ENCODE data around the gene BDH2.

BDH2 gene

DNA sequence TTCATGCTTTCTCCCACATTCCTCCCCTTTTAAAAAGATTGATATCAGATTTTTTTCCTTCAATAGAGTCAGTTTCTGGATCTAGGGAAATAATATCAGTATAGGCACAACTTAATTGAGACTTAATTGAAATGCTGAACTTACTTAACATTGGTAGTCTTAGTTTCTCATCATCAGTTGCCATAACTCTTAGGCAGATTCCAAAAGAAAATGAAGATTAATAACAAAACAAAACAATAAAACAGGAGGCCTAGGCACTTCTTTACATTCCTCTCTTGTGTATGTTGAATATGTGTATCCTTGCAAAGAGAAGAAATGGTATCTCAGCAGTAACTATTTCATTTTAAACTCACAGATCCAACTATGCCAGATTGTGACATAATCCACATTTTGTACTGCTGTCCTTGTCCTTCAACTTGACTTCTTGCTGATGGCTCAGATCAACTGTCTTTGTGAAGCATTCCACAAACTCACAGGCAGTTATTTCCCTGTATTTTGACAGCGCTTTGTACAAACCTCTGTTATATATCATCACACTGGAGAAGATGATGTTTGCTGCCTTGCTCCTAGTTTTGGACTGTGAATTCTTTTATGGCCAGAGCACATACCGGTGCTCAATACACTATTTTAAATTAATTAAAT is 14.0 kb downstream of the BDH2 start:
- DNase-seq (ENCODE audit: low spot score): no peak

DNA sequence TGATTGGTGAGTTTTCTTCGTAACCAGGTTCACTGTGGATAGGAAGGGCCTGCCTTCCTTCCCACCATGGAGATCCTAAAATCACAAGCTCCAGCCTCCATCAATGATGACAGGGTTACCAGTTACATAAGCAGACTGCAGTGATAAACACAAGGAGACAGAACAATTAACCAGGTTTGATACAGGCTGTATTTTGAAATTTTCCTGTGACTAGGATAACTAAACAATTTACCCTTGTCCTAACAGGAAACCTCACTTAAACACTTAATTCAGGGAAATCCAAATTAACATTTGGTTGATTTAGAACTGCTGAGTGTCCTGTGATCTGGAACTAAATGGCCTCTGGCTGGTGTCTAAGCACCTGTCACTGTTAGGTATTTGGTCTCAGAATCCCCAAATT is 20.0 kb downstream of the BDH2 start:
- no peak for DNase-seq (ENCODE audit: low spot score)

DNA sequence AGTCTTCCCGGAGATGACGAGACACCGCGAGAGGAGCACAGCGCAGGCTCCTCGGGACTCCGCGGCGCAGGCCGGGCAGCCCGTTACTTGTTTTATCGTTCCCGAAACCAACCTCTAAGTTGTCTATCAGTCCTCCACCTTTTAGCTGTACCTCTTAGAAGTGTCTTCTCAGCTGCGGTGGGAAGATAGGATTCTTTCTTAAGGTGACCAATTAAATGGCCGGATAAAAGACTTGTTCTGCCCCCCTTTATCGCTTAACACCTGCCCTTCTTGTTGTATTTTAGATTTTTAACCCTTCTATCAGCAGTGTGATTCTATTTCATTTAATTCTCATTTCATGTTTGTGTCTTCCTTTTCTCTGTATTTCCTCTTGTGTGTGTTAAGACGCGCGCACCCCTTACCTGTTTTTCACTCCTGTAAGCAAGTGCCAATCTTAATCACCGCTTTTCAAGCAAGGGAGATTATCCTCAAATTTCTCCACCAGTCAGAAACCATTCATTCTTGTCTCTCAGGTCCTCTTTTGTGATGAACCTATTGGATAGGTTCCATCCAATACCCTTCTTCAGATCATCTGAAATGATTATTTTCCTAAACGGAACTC is 22.8 kb downstream of the BDH2 start, which contains the start of gene SLC9B2:
Gene SLC9B2, minus strand, starts transcription at position 15 of the 601 bp plus-strand sequence. CDS start 9,211 bp downstream, outside the sequence.
- DNase-seq (ENCODE audit: low spot score): no peak

DNA sequence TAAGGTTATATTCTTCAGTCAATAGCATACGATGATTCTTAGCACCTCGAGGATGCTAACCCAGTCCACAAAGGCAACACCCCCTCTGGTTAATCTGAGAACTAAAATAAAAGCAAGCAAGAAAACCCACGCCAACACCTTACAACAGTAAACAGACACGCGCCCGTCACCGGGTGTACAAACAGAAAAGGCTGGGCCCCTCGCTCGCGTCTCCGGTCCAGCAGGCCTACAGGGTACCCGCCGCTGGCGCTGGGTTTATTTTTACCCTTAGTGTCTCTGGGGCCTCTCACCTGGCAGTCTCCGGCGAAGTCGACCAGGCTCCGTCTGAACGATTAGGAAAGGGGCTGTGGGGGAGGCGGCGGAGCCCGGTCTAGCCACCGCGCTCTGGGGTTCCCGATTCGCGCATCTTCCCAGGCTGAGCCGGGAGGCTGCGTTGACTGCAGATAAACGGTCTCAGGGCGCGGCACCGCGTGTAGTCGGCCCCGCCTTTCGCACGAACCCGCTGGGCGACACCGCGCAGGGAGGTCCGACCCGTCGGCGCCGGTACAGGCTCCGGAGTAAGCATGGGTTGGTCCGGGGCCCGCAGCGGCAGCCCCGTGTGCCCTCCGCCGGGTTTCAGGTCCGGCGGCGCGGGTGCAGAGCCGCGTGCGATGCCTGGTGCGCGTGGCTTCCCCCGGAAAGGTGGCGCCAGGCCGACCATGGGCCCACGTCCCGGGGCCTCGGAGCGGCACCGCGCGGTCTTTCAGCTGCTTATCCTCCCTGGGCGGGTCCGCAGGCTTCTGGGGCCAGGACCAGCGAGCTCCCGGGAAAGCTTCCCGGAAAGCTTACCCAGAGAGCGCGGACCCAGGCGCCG is 23.5 kb downstream of the BDH2 start:
- peak; percentile 92 for DNase-seq (ENCODE audit: low spot score)

DNA sequence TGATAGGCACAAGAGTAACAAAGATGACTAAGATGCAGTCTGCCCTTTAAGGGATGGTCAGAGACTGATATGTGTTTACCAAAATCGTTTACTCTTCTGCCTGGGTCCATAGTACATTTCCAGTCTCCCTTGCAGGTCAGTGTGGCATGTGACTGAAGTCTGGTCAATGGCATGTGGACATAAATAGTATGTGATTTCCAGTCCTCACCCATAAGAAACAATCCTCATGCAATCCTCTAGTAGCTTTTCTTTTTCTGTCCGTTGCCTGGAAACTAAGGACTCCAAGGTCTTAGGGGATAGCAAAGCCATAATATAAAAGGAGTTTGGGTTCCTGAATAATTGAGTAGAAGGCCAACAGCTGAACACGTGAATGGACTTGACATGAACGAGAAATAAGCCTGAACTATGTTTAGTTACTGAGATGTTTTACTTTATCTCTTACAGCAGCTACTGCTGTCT is 24.2 kb downstream of the BDH2 start:
- DNase-seq (ENCODE audit: low spot score): peak; percentile 38

DNA sequence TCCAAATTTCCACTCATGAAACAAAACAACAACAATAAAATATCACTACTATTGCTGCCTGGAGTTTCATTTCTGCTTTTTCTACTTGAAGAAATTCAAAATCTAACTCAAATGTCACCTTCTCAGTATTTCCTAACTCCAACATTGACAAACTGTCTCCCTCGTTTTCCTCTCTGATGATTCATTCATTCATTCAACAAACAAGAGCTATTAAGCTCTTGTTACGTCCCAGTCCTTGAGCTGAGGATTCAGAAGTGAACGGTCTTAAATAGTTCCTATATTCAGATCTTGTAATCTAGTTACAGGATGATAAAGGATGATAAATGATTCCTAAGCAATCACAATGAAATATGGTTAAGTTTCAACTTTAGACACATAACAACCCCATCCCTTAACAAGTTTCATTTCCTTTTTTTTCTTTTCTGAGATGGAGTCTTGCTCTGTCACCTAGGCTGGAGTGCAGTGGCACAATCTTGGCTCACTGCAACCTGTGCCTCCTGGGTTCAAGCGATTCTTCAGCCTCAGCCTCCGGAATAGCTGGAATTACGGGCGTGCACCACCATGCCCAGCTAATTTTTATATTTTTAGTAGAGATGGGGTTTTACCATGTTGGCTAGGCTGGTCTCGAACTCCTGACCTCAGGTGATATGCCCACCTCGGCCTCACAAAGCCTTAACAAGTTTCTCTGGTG is 24.7 kb downstream of the BDH2 start:
- DNase-seq (ENCODE audit: low spot score): no peak

DNA sequence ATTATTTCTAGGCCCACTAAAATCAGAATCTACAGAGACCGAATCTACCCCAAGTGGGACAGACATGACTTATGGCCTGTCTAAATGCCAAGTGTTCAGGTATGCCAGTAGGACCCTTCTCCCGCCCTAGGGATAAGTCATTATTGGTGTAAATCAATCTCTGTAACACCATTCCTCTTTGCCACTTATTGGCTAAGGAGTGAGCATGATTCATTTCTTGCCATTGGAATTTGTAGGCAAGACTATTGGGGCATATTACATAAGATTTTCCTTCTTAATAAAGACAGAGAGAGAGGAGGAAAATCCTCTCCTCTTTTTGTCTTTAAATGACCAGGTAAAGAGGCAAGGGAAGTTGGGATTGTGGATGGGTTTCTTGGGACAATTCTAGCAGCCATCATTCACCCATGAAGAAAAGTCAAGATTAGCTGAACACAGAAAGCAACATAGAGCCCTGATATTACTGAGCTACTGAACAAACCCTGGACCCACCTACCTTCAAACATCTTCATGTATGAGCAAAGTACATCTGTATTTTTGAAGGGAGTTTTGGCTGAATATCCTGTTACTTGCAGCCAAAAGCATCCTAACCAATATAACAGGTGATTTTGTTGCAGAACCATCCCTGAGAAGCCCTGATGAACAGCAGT is 25.7 kb downstream of the BDH2 start:
- peak; percentile 14 for DNase-seq (ENCODE audit: low spot score)

DNA sequence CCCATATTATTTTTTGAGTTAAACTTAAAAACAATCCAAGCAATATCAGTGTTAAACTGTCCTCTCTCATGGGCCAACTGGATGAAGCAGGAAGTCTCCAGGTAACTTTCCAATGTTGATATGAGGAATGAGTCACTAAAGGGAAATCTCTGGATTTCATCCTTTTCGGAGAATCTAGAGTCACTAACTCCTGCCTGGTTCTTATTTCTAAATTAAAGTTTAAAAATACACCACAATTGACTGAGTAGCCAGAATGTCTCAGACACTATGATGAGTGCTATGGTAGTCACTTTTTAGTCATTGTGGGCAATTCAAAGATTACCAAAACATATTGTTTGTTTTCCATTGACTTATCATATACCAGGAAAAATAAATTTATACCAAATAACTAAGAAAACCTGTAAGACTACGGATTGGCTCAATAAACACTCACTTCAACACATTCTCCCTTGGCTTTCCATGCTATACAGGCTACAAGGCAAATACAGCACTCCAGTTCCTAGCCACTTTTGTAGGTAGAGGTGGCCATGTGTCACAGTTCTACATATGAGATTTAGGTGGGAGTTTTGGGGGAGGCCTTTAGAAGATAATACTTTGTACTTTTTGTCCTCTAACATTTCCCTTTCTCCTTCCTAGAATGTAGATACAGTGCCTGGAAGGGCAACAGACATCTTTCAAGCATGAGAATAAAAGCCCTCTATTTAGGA is 31.6 kb downstream of the BDH2 start:
- no peak for DNase-seq (ENCODE audit: low spot score)

DNA sequence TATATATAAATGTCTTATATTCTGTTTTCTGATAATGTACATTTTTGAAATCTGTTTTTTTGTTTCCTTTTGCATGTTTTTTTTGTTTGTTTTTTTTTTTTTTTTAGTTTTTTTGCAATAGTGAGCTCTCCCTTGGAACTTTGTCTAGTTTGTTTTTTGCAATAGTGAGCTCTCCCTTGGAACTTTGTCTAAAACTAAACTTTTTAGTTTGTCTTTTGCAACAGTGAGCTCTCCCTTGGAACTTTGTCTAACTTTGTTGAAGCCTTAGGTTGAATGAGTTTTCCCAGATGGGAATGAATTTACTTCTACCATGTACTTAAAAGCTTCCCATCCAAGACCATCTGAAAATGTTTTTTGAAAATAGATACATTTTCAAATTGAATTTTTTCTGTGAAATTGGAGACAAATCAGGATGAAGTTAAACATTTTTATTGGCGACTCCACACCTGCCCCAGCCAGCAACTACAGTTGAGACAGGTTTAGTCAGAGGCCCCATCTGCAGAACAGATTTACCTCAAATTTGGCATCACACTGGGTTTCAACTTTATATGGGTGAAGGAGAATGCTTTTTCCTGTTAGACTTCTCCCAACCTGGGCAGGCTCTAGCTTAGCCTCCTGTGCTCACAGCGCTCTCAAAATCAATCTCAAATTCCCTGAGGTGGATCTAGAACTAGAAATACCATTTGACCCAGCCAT is 39.0 kb downstream of the BDH2 start:
- DNase-seq (ENCODE audit: low spot score): no peak

DNA sequence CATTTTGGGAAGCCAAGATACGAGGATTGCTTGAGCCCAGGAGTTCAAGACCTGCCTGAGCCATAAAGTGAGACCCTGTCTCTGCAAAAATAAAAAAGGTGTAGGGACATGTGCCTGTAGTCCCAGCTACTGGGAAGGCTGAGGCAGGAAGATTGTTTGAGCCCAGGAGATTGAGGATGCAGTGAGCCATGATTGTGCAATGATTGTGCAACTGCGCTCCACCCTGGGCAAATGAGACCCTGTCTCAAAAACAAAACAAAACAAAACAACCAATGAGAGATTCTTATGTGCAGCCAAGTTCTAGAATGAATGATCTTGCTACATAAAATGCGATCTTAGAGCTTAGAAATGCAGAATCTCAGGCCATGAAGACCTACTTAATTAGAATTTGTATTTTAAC is 45.6 kb downstream of the BDH2 start:
- DNase-seq (ENCODE audit: low spot score): no peak

DNA sequence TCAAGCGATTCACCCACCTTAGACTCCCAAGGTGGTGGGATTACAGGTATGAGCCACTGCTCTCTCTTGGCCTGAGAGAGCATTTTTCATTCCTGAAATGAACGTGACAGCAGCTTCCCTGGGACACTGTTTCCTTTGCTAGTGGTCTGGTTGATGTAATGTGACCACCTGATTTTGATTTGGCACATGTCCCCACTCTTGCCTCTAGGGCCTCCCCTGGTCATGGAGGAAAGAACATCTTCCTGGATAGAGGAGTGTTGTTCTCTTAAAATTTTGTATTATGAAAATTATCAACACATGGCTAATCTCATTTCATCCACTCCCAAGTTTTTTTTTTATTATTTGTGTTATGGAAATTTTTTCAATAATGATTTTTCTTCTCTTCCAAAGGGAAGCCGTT is 46.9 kb downstream of the BDH2 start:
- DNase-seq (ENCODE audit: low spot score): no peak

DNA sequence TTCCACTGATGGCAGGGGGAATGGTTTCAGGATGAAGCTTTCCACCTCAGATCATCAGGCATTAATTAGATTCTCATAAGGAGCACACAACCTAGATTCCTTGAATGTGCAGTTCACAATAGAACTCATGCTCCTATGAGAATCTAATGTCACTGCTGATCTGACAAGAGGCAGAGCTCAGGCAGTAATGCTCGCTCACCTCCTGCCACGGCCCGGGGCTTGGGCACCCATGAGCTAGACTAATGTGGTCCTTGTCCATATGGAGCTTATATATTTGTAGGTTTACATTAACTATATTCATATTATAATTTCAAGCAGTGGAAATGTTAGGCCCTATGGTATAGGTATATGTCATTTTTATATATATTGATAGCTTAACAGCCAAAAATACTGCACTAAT is 47.5 kb downstream of the BDH2 start:
- DNase-seq (ENCODE audit: low spot score): no peak

DNA sequence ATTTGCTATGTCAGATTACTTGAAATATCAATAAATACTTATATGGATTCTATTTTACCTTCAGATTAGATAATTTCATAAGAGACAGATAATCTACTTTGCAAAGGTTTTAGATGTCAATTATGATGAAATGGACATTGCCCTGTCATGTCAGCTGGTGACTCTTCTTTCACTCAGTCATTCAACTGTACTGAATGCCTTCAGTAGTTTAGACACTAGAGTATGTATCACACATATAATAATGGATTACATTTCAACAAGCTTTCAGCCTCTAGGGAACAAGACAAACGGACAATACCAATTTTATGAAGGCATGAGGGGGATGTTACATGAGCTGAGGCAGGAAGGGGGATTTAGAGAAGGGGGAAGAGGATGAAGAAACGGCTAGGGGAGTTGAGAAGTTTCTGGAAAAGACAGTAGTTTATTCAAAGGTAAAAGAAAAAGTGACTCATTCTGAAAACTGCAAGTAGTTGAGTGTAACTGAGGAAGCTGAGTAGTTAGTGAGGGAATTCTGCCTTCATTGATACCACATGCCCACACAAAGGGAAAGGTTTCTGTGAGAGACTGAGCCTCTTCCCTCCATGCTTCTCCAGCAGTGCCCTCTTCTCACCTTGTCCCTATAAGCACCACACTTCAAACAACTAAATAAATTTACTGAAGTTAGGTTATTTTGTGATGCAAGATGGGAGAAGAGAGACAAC is 48.7 kb downstream of the BDH2 start:
- peak; percentile 23 for DNase-seq (ENCODE audit: low spot score)

DNA sequence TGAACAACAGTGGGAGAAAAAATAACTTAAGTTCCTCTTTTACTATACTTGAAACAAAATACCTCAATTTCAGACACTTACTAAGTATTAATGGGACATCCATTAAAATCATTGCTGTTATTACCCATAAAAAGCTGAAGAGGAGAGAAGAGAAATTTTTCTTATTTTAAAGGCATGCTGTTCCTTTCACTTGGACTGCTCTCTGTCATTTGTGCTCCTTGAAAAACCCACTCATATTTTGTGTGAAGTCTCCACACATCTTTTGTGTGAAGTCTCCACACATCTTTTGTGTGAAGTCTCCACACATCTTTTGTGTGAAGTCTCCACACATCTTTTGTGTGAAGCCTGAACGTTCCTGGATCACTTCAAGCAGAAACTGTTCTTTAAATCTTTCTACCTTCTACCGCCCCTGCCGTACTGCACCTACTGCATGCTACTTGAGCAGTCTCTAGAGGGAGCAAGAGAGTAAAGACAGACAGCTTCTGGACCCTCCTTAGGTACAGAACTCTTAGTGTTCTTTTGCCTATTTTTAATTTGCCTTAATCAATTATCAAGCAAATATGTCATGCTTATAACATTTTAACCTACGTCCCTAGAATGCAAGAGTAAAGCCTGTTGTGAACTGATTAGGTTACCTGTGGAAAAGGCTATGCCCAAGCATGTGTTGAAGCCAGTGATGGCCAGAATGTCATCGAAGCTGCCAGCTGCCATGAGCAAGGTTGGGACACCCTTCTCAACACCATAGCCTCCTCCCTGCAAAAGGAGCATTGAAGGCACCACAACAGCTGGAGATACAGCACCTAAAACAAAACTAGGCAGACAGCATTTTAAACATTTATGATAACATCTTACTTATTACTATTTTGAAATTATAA is 53.0 kb downstream of the BDH2 start:
- peak; percentile 58 for DNase-seq (ENCODE audit: low spot score)

DNA sequence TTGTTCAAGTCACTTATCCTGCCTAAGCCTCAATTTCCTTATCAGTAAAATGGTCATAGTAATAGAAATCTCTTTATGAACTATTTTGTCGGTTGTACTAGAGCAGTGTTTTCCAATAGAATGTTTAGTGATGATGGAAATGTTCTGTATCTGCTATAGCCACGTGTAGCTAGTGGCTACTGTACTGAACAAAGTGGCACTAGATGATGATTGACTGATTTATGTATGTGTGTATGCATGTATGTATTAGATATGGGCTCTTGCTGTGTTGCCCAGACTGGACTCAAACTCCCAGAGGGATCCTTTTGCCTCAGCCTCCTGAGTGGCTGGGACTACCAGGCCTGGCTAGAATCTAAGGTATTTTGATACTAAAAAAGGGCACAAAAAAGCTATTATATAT is 55.5 kb downstream of the BDH2 start:
- no peak for DNase-seq (ENCODE audit: low spot score)

DNA sequence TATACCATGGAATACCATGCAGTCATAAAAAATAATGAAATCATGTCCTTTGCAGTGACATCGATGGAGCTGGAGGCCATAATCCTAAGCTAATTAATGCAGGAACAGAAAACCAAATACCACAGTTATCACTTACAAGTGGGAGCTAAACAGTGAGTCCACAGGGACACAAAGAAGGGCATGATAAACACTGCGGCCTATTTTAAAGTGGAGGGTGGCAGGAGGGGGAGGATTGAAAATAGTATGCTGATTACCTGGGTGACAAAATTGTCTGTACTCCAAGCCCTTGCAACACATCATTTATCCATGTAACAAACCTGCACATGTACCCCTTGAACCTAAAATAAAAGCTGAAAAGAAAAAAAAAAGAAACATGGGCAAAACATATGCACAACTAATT is 63.5 kb downstream of the BDH2 start:
- no peak for DNase-seq (ENCODE audit: low spot score)

DNA sequence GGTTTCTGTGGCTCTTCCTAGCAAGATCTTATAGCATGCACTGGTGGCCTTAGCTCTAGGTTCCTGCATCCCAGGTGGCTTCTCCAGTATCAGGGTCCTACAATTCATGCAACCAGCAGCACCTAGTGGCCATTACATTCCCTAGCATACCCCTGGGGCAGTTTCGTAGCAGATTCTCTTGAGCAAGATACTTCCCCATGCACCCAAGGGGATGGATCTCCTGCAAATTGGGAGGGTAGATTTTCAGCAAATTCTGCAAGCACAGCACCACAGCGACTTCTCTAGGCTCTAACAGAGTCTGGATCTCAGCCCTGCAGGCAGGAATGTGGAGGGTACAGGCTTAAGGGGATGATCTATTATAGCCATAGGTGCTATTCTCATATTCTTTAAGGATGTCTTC is 67.1 kb downstream of the BDH2 start:
- DNase-seq (ENCODE audit: low spot score): no peak

DNA sequence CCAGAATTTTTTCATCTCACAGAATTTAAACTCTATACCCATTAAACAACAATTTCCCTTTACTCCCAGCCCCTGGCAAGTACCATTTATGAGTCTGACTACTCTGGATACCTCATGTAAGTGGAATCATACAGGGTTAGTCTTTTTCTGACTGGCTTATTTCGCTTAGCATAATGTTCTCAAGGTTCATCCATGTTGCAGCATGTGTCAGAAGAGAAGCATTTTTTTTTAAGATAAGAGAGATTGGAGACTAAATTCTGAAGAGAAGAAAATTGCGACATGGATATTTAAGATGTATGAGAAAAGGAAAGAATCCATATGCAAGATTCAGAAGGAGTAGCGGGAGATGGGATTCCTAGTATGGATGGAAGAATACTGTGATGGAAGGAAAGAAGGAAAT is 68.8 kb downstream of the BDH2 start:
- no peak for DNase-seq (ENCODE audit: low spot score)

DNA sequence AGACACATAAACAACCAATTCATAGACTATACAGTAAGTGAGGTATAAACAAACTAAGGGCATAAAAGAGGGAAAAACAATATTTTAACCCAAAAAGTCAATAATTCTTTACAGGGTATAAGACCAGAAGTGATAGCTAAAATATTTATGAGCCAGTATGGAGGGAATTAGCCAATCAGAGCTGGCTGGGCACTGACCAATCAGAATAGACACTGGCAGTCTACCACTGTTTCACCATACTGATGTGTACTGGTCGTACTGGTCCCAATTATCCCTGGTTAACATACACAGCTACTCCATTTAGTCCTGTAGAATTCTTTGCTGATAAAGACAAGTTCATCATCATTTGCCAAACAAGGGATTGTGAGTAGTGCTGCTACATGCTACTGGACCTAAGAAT is 70.3 kb downstream of the BDH2 start:
- no peak for DNase-seq (ENCODE audit: low spot score)

Data from AG20443 (cell line).